ENCODE results near the gene PRPF39.

DNA sequence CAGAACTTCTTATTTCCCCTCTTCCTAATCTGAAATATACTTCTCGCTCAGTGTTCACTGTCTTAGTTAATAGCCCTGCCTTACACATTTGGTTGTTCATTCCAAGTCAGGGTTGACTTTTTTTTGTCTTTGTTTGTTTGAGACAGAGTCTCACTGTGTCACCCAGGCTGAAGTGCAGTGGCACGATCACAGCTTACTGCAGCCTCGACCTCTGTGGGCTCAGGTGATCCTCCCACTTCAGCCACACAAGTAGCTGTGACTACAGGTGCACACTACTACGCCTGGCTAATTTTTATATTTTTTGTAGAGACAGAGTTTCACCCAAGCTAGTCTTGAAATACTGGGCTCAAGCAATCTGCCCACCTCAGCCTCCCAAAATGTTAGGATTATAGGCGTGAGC is 42.3 kb upstream of the PRPF39 start:
- TF ChIP-seq, protein P1, sequence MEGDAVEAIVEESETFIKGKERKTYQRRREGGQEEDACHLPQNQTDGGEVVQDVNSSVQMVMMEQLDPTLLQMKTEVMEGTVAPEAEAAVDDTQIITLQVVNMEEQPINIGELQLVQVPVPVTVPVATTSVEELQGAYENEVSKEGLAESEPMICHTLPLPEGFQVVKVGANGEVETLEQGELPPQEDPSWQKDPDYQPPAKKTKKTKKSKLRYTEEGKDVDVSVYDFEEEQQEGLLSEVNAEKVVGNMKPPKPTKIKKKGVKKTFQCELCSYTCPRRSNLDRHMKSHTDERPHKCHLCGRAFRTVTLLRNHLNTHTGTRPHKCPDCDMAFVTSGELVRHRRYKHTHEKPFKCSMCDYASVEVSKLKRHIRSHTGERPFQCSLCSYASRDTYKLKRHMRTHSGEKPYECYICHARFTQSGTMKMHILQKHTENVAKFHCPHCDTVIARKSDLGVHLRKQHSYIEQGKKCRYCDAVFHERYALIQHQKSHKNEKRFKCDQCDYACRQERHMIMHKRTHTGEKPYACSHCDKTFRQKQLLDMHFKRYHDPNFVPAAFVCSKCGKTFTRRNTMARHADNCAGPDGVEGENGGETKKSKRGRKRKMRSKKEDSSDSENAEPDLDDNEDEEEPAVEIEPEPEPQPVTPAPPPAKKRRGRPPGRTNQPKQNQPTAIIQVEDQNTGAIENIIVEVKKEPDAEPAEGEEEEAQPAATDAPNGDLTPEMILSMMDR (IDR thresholded peaks at IDR 0.05): no peak
- no peak for TF ChIP-seq TP53 (CRISPR knock-in tag; IDR thresholded peaks at IDR 0.05)
- TF ChIP-seq, protein P2, sequence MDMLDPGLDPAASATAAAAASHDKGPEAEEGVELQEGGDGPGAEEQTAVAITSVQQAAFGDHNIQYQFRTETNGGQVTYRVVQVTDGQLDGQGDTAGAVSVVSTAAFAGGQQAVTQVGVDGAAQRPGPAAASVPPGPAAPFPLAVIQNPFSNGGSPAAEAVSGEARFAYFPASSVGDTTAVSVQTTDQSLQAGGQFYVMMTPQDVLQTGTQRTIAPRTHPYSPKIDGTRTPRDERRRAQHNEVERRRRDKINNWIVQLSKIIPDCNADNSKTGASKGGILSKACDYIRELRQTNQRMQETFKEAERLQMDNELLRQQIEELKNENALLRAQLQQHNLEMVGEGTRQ (CRISPR knock-in tag; IDR thresholded peaks at IDR 0.05): no peak
- TF ChIP-seq TEAD4 (CRISPR knock-in tag; IDR thresholded peaks at IDR 0.05): no peak
- no peak for TF ChIP-seq FOXJ3 (CRISPR knock-in tag; IDR thresholded peaks at IDR 0.05; ENCODE audit: borderline replicate concordance)
- no peak for TF ChIP-seq ETV6 (CRISPR knock-in tag; IDR thresholded peaks at IDR 0.05)
- TF ChIP-seq, protein P3, sequence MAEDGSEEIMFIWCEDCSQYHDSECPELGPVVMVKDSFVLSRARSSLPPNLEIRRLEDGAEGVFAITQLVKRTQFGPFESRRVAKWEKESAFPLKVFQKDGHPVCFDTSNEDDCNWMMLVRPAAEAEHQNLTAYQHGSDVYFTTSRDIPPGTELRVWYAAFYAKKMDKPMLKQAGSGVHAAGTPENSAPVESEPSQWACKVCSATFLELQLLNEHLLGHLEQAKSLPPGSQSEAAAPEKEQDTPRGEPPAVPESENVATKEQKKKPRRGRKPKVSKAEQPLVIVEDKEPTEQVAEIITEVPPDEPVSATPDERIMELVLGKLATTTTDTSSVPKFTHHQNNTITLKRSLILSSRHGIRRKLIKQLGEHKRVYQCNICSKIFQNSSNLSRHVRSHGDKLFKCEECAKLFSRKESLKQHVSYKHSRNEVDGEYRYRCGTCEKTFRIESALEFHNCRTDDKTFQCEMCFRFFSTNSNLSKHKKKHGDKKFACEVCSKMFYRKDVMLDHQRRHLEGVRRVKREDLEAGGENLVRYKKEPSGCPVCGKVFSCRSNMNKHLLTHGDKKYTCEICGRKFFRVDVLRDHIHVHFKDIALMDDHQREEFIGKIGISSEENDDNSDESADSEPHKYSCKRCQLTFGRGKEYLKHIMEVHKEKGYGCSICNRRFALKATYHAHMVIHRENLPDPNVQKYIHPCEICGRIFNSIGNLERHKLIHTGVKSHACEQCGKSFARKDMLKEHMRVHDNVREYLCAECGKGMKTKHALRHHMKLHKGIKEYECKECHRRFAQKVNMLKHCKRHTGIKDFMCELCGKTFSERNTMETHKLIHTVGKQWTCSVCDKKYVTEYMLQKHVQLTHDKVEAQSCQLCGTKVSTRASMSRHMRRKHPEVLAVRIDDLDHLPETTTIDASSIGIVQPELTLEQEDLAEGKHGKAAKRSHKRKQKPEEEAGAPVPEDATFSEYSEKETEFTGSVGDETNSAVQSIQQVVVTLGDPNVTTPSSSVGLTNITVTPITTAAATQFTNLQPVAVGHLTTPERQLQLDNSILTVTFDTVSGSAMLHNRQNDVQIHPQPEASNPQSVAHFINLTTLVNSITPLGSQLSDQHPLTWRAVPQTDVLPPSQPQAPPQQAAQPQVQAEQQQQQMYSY (CRISPR knock-in tag; IDR thresholded peaks at IDR 0.05): no peak
- TF ChIP-seq, protein P4, sequence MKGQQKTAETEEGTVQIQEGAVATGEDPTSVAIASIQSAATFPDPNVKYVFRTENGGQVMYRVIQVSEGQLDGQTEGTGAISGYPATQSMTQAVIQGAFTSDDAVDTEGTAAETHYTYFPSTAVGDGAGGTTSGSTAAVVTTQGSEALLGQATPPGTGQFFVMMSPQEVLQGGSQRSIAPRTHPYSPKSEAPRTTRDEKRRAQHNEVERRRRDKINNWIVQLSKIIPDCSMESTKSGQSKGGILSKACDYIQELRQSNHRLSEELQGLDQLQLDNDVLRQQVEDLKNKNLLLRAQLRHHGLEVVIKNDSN (CRISPR knock-in tag; IDR thresholded peaks at IDR 0.05): no peak
